HepG2 (cell line): ENCODE data around the gene MSRB3. TPM values are rescaled to one million over a fixed set of nuclear protein-coding genes. Genes with fewer than 3 reads are reported as not detected.

ENCODE experiments used
- BCL3 ChIP-seq: sonication (generic); formaldehyde crosslinking; IDR thresholded peaks from 2 replicates; pipeline ENCODE4 v1.5.1; 2020; ENCODE audit warnings: mild to moderate bottlenecking, missing genetic modification reagents, moderate library complexity
- BORCS8-MEF2B ChIP-seq: sonication (generic); formaldehyde crosslinking; IDR thresholded peaks from 2 replicates; pipeline ENCODE4 v1.8.0; 2022; ENCODE audit warnings: mild to moderate bottlenecking, missing genetic modification reagents
- GLMP ChIP-seq: sonication (generic); formaldehyde crosslinking; IDR thresholded peaks from 2 replicates; pipeline ENCODE4 v1.9.0; 2021; ENCODE audit warnings: missing genetic modification reagents, mild to moderate bottlenecking, borderline replicate concordance
- HMGXB4 ChIP-seq, 2 experiments: sonication (generic) in 1 of 2; formaldehyde crosslinking in 1 of 2; IDR thresholded peaks; 2 replicates each; pipeline versions ENCODE4 v1.4.0 to v1.6.1; 2018 to 2020; ENCODE audit warnings: missing genetic modification reagents in 2 of 2, borderline replicate concordance in 1 of 2, low read depth in 1 of 2, mild to moderate bottlenecking in 1 of 2, missing biosample characterization in 1 of 2
- POLR2G ChIP-seq: fragments of 200-400 bp; formaldehyde crosslinking; IDR thresholded peaks from 2 replicates; pipeline ENCODE4 v1.6.1; 2018; ENCODE audit warnings: mild to moderate bottlenecking, low read depth, low read length, moderate library complexity
- SSRP1 ChIP-seq: IDR thresholded peaks from 2 replicates; pipeline ENCODE4 v1.6.1; 2016; ENCODE audit warnings: control low read depth
- TARDBP ChIP-seq: sonication (generic); formaldehyde crosslinking; IDR thresholded peaks from 2 replicates; pipeline ENCODE4 v1.8.0; 2022; ENCODE audit warnings: mild to moderate bottlenecking, missing genetic modification reagents
- TCF12 ChIP-seq, 2 experiments: fragments of 450-650 bp in 1 of 2; sonication (generic) in 1 of 2; formaldehyde crosslinking in 1 of 2; IDR thresholded peaks; 2 replicates each; pipeline versions ENCODE4 v1.6.1 to v1.8.0; 2017 to 2022; ENCODE audit warnings: antibody characterized with exemption in 1 of 2, mild to moderate bottlenecking in 1 of 2, missing genetic modification reagents in 1 of 2, moderate library complexity in 1 of 2
- TMF1 ChIP-seq: sonication (generic); formaldehyde crosslinking; IDR thresholded peaks from 2 replicates; pipeline ENCODE4 v1.8.1; 2022; ENCODE audit warnings: low read depth, missing genetic modification reagents
- ZFX ChIP-seq: sonication (generic); formaldehyde crosslinking; IDR thresholded peaks from 2 replicates; pipeline ENCODE4 v1.4.0; 2020; ENCODE audit warnings: mild to moderate bottlenecking, low read depth, missing genetic modification reagents, moderate library complexity
- ZNF564 ChIP-seq: sonication (generic); formaldehyde crosslinking; IDR thresholded peaks from 2 replicates; pipeline ENCODE4 v1.8.1; 2023; ENCODE audit warnings: mild to moderate bottlenecking, missing genetic modification reagents
- ZNF615 ChIP-seq: sonication (generic); formaldehyde crosslinking; IDR thresholded peaks from 2 replicates; pipeline ENCODE4 v1.5.0; 2020; ENCODE audit warnings: mild to moderate bottlenecking, missing genetic modification reagents, borderline replicate concordance
- ZNF891 ChIP-seq: sonication (generic); formaldehyde crosslinking; IDR thresholded peaks from 2 replicates; pipeline ENCODE4 v1.5.0; 2020; ENCODE audit warnings: mild to moderate bottlenecking, missing genetic modification reagents
- ZSCAN30 ChIP-seq: sonication (generic); formaldehyde crosslinking; IDR thresholded peaks from 2 replicates; pipeline ENCODE4 v1.5.0; 2020; ENCODE audit warnings: mild to moderate bottlenecking, missing genetic modification reagents
- polyA plus RNA-seq, 8 experiments: library from polyadenylated mRNA; depleted of rRNA in 3 of 8; stranded (reverse) in 7 of 8; unstranded in 1 of 8; fragments of >200 nt; fragmentation: Illumina TruSeq in 4 of 8; extraction: Trizol in 4 of 8; gene quantifications; 2 replicates each; pipeline versions ENCODE4 v1.2.1 to v1.2.3, GENCODE V29; 2011 to 2016; ENCODE audit warnings: low read depth in 4 of 8, missing spikeins in 1 of 8, mixed read lengths in 1 of 8; ENCODE audit not compliant: insufficient read depth in 1 of 8
- total RNA-seq, 5 experiments: library from RNA; depleted of rRNA; stranded (reverse); fragments of >200 nt; fragmentation: Illumina TruSeq; extraction: Trizol; gene quantifications; 2 replicates each; pipeline ENCODE4 v1.2.3, GENCODE V29; 2016; ENCODE audit warnings: low read depth in 1 of 5

The MSRB3 gene
- total and polyA plus RNA-seq, 2 of the 13 experiments (the other 11 are each of a cell fraction or from before 2014, with no cell fraction given): 1.5 to 1.9 TPM

- TF ChIP-seq ZNF891 (CRISPR knock-in tag): 0 out of 2 replicates have a peak, but pooled peaks have one; percentile 14
- TF ChIP-seq GLMP (CRISPR knock-in tag): no peak
- TF ChIP-seq ZFX (CRISPR knock-in tag): peak; percentile 41; the same call in 1 of the 2 replicates
- no peak for TF ChIP-seq POLR2G
- no peak for TF ChIP-seq ZNF615
- TF ChIP-seq TMF1 (CRISPR knock-in tag): 0 out of 2 replicates have a peak, but pooled peaks have one; percentile 24
- TF ChIP-seq SSRP1 (CRISPR knock-in tag): no peak
- 0 out of 2 replicates have a peak, but pooled peaks have one; percentile 47 for TF ChIP-seq BORCS8-MEF2B (CRISPR knock-in tag)
- TF ChIP-seq ZSCAN30 (CRISPR knock-in tag): no peak
- 0 out of 2 replicates have a peak, but pooled peaks have one; percentile 62 for TF ChIP-seq BCL3 (CRISPR knock-in tag)
- 0 out of 2 replicates have a peak, but pooled peaks have one; percentile 44 for TF ChIP-seq TARDBP (CRISPR knock-in tag)
- TF ChIP-seq HMGXB4 (CRISPR knock-in tag; IDR thresholded peaks at IDR 0.05; ENCODE audit: borderline replicate concordance in 1 of 2, low read depth in 1 of 2): peak in 1 of 2 experiments; percentile 39; a peak in 1 of 4 replicates
- no peak for TF ChIP-seq TCF12 (IDR thresholded peaks at IDR 0.05)
- TF ChIP-seq TCF12 (CRISPR knock-in tag; IDR thresholded peaks at IDR 0.05): no peak
- 0 out of 2 replicates have a peak, but pooled peaks have one; percentile 20 for TF ChIP-seq ZNF564 (CRISPR knock-in tag)
Observed at GRCh38 chr12:65278576-65279368, at the start of gene MSRB3 (continued).
